HG02642 (cell line): ENCODE data around the gene ARID3B.

Source experiments
- ATAC-seq: cut with Tn5 transposase; IDR thresholded peaks from one replicate; pipeline ENCODE4 v1.9.1; 2021; ENCODE audit warnings: mild to moderate bottlenecking; ENCODE audit not compliant: unreplicated experiment, poor library complexity

The ARID3B gene

GRCh38 chr15:74599156-74599555 is 58.1 kb downstream of the ARID3B start:
- ATAC-seq = no peak

DNA sequence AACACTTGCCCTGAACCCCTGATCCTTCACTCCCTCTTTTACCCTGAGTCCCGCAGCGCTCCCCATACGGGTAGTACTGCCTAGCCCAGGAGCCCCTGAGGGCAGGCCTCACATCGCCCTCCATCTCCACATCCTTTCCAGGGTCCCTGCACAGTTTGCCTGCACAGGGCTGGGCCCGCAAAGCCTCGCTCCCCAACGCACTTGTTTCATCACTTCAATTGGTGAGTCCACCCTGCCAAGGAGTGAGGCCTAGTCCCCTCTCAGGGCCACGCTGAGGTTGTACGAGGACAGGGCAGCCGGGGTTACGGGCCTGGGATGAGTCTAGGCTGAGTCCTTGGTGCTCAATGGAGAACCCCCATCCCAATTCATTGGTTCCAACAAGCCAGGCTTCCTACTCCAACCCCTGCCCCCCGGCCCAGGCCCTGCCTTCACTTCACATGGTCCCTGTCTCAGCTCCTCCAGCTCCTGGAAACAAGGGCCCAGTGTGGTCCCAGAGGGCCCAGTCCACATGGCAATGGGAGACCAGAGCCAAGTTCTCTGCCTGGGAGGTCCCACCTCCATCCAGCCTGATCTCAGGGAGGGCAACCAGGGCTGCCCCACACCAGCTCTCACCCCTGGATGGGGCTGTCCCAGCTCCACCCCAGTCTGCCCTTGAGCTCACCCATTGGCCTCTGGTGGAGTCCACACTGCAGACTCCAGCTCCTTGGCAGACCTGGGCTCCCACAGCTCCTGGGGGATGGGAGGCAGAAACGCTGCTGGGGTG is 62.2 kb downstream of the ARID3B start:
- ATAC-seq = no peak

DNA sequence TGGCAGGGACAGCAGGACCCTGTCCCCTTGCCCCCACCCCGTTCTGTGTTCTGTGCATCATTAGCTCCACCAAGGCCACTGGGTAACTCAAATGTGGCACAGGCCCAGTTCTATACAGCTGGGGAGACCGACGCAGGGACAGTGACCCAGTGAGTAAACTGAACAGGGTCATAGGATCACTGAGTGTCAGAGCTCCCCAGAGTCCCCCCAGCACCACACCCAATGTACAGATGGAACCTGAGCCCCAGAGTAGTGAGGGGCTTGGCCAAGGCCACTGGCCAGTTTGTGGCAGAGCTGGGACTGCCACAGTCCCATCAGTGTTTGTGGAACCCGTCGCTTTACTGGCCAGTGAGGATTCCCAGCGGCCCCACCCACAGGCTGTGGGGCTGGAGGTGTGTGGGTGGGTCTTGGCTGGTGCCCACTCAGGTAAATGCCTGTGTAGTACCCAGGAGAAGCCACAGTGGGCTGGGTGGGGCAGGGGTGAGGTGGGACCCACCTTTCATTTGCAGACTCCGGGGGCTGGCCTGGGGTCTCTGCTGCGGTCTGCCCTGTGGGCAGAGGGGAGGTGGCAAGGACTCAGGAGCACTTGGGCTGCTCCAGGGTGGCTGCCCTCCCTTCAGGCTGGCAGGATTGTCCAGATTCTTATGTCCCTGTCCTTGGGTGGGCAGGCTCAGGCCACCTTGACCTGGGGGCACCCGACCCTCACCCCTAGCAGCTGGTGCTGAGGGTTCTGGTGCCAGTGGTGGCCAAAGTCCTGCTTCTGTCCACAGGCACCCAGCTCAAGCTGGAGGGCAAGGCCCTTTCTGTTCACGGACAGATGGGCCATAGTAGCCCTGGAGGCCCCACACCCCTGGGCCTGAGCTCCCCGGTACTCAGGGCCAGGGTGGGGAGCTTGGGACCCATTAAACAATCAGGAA is 63.0 kb downstream of the ARID3B start:
- ATAC-seq = no peak

DNA sequence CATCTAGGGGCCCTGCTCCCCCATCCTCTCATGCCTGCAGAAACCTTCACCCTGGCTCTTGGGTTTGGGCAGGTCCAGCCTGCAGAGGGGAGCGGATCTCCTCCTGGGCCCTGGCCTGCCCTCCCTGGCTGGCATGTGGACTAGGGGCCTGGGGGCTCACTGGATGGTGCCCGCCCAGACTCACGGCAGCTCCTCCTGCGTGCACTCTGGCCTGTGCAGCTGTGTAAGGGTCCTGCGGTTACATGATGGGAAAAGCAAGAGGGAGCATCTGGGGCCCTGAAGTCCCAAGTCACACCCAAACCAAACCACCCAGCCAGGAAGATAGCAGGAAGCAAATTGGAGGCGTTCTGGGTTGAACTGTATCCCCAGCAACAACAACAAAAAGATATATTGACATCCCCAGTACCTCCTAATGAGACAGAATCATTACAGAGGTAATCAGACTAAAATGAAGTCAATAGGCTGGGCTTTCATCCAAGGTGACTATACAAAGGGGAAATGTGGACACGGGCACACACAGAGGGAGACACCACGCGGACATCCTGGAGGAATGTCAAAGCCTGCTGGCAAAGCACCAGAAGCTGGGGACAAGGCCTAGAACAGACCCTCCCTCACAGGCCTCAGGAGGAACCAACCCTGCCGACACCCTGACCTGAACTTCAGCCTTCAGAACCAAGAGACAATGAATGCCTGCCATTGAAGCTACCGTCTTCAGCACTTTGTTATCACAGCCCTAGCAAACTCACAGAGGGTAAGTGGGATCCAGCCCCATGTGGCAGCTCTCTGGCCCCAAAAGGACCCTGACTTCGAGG is 64.2 kb downstream of the ARID3B start:
- ATAC-seq = no peak

GRCh38 chr15:74605795-74606150 is 64.8 kb downstream of the ARID3B start:
- ATAC-seq = no peak

- no peak for ATAC-seq
Measured at GRCh38 chr15:74608786-74609185, 67.8 kb downstream of the ARID3B start.

DNA sequence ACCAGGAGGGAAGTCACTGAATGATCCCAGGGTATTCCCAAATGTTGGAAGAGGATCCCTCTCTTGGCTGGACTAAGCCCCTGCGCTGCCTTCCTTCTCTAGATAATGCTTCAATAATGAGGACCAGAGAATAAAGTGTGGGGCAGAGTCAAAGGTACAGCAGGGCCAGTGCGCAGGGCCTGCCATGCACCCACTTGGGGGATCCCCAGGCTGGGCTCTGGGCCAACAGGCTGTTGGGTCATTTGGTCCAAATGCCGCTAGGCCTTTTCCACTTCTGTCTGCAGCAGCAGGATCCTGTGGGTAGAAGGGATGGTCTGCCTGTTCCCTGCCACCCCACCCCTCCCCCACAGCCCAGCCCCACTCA is 68.9 kb downstream of the ARID3B start:
- ATAC-seq = no peak

DNA sequence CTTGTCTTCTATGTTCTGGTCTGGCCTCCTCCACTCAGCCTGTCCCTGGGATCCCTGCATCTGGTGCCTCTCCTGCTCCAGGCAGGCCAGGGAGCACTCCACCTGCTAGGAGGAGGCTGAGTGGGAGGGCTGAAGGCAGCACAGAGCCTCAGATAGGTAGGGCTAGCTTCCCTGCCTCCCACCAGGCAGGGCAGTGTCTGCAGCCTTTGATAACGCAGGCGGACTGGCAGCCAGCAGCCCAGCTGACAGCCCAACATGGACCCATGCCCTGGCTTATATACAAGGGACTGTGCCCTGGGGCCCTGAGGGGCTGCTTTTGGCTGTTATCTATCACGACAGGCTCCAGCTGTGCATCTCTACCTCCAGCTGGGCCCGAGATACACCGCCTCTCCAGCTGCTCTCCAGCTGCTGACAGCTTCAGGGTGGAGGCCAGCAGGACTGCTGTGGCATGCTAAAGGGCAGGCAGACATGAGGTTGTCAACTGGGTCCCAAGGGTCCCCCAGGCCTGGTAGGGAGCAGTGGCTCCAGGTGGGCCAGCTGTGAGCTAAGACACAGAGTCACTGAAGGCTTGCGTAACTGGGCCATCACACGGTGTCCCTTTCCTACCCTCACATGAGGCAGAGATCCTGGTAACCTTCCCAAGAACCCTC is 69.4 kb downstream of the ARID3B start:
- ATAC-seq = no peak

DNA sequence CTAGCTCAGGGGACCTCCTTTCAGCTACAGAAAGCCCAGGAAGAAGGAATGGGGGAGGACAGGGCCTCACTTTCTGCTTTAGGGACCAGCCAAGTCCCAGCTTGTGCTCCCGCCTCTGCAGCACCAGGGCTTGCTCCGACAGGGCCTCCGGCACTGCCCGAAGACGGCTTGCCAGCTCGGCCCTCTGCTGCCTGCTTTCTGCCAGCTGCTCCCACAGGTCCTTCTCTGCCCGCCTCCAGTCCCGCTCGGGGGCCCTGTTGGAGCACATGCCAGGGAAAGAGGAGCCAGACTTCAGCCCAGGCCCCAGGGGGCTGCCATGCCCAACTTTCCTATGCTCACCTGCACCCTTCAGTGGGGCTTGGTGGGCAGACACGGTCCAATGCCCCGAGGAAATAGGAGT is 70.3 kb downstream of the ARID3B start:
- ATAC-seq = no peak

GRCh38 chr15:74611834-74612233 is 70.8 kb downstream of the ARID3B start:
- ATAC-seq = no peak

DNA sequence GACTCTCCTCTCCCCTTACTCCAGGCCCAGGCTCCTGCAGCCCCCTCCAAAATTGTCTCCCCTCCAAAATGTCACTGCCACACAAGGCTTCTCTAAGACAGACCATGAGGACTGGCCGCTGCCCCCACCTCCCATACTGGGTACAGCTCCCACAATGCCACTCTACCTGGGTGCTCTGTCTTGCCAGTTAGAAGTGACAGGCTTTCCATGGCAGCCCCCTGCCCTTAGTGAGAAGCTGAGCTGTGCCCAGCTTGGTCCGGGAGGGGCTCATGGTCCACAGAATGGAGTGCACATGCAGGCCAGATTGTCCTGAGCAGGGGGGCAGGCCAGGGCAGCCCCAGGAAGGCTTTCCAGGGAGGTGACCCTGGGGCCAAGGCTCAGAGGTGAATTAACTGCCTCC is 71.7 kb downstream of the ARID3B start:
- ATAC-seq = no peak

- no peak for ATAC-seq
Measured at GRCh38 chr15:74613089-74613952, 72.3 kb downstream of the ARID3B start.

DNA sequence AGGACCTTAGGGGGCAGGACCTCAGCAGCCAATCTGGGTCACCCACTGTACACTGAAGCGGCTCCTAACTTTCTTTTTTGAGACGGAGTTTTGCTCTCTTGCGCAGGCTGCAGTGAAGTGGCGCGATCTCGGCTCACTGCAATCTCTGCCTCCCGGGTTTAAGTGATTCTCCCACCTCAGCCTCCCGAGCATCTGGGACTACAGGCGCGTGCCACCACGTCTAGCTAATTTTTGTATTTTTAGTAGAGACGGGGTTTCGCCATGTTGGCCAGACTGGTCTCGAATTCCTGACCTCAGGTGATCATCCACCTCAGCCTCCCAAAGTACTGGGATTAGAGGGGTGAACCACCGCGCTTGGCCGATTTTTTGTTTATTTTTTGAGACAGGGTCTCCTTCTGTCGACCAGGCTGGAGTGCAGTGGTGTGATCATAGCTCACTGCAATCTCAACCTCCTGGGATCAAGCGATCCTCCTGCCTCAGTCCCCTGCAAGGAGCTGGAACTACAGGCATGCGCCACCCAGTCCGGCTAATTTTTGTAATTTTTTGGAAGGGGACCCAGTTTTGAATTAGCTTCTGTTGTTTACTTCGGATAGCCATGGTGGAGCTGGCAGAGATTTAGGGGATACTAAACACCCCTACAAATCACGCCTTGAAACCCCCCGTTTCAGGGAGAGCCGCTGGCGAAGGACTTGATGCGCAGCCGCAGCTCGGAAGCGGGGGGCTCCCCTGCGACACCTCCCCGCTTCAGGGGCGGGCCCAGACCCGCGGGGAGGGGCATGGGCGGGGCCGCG is 73.1 kb downstream of the ARID3B start:
- no peak for ATAC-seq

- ATAC-seq = peak; percentile 54
Measured at GRCh38 chr15:74614744-74615507, 73.9 kb downstream of the ARID3B start.

GRCh38 chr15:74615508-74616365 is 74.7 kb downstream of the ARID3B start, which contains the start of gene CLK3:
TSS of gene CLK3 (plus strand) at chr15:74615836. CDS start at chr15:74619197, 3,361 bp downstream.
- ATAC-seq = peak; percentile 74

DNA sequence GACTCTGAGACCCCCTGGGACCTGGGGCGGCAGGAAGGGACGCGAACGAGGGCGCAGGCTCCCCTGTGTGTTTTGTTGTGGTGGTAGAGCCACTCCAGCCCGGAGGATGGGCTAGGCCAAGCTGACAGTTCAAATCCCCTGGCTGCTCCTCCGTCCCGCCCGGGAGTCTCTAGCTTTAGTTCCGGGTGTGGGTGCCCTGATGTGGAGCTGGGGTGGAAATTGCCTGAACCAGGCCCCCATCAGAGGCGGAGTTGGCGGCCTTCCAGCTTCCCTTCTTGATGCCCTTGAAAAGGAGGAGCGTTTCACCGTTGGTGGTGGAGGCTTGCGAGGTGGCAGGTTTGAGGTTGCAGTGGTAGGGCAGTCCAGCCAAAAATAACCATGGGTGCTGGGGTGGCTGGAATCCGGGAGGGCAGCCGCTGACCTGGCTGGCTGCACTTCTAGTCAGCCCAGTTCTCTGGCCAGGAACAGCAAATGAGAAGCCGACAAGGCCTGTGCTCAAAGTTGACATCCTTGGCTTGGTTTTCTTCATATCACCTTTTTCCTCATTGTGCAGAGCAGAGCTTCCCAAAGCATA is 75.4 kb downstream of the ARID3B start:
- no peak for ATAC-seq

DNA sequence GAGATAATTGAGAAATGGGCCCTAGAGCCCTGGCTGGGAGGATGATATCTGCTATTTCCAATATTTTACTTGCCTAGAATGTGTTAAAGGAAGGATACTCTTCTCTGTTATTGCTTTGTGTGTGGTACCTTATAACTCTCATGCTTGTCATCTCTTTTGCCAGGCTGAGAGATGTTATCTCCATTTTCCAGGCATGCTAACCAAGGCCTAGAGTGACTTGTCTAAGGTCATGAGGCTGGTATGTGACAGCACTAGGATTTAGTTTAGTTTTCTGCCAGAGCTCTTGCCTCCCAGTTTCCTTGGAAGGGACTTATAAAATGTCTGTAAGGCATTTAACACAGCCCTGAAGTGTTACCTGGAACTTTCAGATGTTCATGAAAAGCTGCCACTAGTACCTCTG is 76.0 kb downstream of the ARID3B start:
- no peak for ATAC-seq
